HUES48 (cell line): ENCODE data around the gene EGF.
"Not testable (repeated sequence)": the region's sequence is repeated elsewhere in the genome, so short reads cannot be mapped to it uniquely, and the experiment has no call there.

Source experiments
- H3K27ac ChIP-seq: one replicate; pipeline ENCODE4 v1.7.0; 2013; ENCODE audit warnings: low read depth, low read length, inconsistent platforms
- H3K27me3 ChIP-seq: 2 replicates; pipeline ENCODE4 v1.6.1; 2013; ENCODE audit warnings: mild to moderate bottlenecking, low read length; ENCODE audit not compliant: control insufficient read depth, insufficient read depth
- H3K36me3 ChIP-seq: 2 replicates; pipeline ENCODE4 v1.6.1; 2013; ENCODE audit warnings: low read length; ENCODE audit not compliant: control insufficient read depth, insufficient read depth
- H3K4me1 ChIP-seq: 2 replicates; pipeline ENCODE4 v1.6.1; 2013; ENCODE audit warnings: mild to moderate bottlenecking, low read length; ENCODE audit not compliant: control insufficient read depth, insufficient read depth
- H3K4me3 ChIP-seq: 2 replicates; pipeline ENCODE4 v1.5.1; 2013; ENCODE audit warnings: mild to moderate bottlenecking, low read depth, low read length
- H3K9ac ChIP-seq: 2 replicates; pipeline ENCODE4 v1.6.1; 2013; ENCODE audit warnings: mild to moderate bottlenecking, low read depth, low read length, moderate library complexity
- H3K9me3 ChIP-seq: 2 replicates; pipeline ENCODE4 v1.6.1; 2013; ENCODE audit warnings: low read length; ENCODE audit not compliant: control insufficient read depth, insufficient read depth

Gene EGF

DNA sequence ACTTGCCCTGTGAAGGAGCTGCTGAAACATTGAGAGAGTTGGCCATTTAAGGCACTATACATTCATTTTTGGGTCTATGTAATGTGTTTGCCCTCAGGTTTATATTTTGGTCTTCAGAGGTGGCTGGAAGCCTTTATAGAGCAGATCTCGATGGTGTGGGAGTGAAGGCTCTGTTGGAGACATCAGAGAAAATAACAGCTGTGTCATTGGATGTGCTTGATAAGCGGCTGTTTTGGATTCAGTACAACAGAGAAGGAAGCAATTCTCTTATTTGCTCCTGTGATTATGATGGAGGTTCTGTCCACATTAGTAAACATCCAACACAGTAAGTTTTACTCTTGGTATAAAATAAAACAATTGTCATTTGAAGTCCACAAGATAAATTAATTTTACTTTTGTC lies 31.1 kb downstream of the EGF start:
- no peaks in the 10 kb centered on the region for H3K36me3 ChIP-seq
- no peaks in the 10 kb centered on the region for H3K9me3 ChIP-seq
- 0 out of 2 replicates have a peak, but pooled peaks cover 7% of the 10 kb centered on the region for H3K4me1 ChIP-seq
- no peak overlapping the region for H3K9ac ChIP-seq
- no peak overlapping the region for H3K4me3 ChIP-seq
- no peak overlapping the region for H3K27ac ChIP-seq
- no peaks in the 10 kb centered on the region for H3K27me3 ChIP-seq

GRCh38 chr4:109944591-109944990 lies 31.9 kb downstream of the EGF start:
- Histone ChIP-seq H3K9ac (no peak overlapping the region), H3K9me3 (no peaks in the 10 kb centered on the region), H3K4me1 (0 out of 2 replicates have a peak, but pooled peaks cover 7% of the 10 kb centered on the region), H3K27ac (no peak overlapping the region), H3K4me3 (no peak overlapping the region), H3K27me3 (no peaks in the 10 kb centered on the region), H3K36me3 (no peaks in the 10 kb centered on the region)

DNA sequence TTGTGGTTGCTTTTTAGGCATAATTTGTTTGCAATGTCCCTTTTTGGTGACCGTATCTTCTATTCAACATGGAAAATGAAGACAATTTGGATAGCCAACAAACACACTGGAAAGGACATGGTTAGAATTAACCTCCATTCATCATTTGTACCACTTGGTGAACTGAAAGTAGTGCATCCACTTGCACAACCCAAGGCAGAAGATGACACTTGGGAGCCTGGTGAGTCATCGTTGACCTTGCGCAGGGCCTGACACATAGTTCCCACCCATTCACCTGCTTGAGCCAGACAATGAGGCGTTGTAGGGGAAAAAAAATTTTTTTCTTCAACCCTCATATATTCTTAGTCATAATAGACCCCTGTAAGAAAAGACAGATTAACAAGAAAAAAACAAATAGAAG lies 32.4 kb downstream of the EGF start:
- 0 out of 2 replicates have a peak, but pooled peaks cover 7% of the 10 kb centered on the region for H3K4me1 ChIP-seq
- H3K27me3 ChIP-seq: no peaks in the 10 kb centered on the region
- H3K27ac ChIP-seq: no peak overlapping the region
- H3K4me3 ChIP-seq: no peak overlapping the region
- H3K36me3 ChIP-seq: no peaks in the 10 kb centered on the region
- no peaks in the 10 kb centered on the region for H3K9me3 ChIP-seq
- H3K9ac ChIP-seq: no peak overlapping the region

GRCh38 chr4:109946120-109946519 lies 33.4 kb downstream of the EGF start:
- no peaks in the 10 kb centered on the region for H3K9me3 ChIP-seq
- H3K27ac ChIP-seq: no peak overlapping the region
- H3K4me1 ChIP-seq: 0 out of 2 replicates have a peak, but pooled peaks cover 7% of the 10 kb centered on the region
- H3K27me3 ChIP-seq: no peaks in the 10 kb centered on the region
- H3K4me3 ChIP-seq: no peak overlapping the region
- H3K36me3 ChIP-seq: no peaks in the 10 kb centered on the region
- H3K9ac ChIP-seq: no peak overlapping the region

- Histone ChIP-seq H3K4me3 (no peak overlapping the region), H3K27ac (no peak overlapping the region), H3K4me1 (0 out of 2 replicates have a peak, but pooled peaks cover 7% of the 10 kb centered on the region), H3K9me3 (no peaks in the 10 kb centered on the region), H3K9ac (no peak overlapping the region), H3K27me3 (no peaks in the 10 kb centered on the region), H3K36me3 (no peaks in the 10 kb centered on the region)
These were observed 34.8 kb downstream of the EGF start for GRCh38 chr4:109947457-109947856.

DNA sequence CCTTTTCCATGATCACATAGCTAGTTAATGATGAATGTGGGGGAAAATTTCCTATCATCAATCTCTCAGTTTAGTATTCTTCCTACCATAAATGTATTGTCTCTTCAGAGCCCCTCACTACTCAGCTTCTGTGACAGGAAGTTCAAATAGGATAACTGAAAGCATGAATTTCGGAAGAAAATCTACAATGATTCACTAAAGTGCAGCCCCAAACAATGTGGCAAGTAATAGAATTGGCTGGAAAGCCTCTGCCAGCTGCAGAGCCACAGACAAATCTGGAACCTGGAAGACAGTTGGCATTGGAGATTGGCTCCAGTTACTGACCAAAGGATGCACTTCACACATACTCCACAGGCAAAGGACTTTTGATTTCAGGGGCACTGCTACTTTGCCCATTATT lies 35.2 kb downstream of the EGF start:
- H3K9ac ChIP-seq: no peak overlapping the region
- no peaks in the 10 kb centered on the region for H3K9me3 ChIP-seq
- H3K27ac ChIP-seq: no peak overlapping the region
- H3K36me3 ChIP-seq: no peaks in the 10 kb centered on the region
- H3K27me3 ChIP-seq: no peaks in the 10 kb centered on the region
- peaks cover 10% of the 10 kb centered on the region for H3K4me1 ChIP-seq
- no peak overlapping the region for H3K4me3 ChIP-seq

DNA sequence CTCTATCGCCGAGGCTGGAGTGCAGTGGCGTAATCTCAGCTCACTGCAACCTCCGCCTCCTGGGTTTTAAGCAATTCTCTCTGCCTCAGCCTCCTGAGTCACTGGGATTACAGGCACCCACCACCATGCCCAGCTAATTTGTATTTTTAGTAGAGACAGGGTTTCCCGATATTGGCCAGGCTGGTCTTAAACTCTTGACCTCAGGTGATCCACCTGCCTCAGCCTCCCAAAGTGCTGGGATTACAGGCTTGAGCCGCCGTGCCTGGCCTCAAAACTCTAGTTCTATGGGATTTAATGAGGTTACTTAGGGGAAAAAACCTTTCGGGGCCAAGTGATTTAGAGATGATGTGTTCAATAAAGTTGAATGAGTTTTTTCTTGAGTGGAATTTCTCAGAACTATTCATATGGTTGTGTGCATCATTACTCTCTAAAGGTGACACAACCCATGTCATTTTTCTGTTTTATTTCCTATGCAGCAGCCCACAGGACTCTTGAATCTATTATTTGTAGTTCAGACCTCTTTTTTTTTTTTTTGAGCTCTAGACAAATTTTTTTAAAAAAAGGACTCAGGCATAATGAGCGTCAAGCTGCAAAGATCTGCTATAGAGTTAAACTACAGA lies 36.5 kb downstream of the EGF start:
- H3K4me3 ChIP-seq, H3K27me3 ChIP-seq, H3K9me3 ChIP-seq, H3K36me3 ChIP-seq, H3K27ac ChIP-seq, H3K9ac ChIP-seq: not testable (repeated sequence)
- peaks cover 18% of the 10 kb centered on the region for H3K4me1 ChIP-seq

DNA sequence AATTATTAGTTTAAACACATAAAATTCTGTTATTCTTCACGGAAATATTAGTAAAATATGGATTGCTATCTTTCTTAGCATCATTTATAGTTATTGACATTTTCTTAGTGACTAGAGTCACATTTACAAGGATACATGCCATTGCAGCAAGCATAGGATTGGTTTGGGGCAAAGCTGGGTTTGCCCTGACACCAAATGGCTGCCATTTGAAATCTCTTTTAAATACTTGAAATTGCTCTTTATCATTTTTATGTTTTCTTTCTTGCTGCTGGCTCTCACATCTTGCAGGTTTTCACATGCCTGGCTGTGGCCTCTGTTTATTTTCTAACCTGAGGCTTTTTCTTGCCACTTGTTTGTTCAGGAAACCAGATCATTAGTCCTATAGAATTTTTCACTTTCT lies 39.9 kb downstream of the EGF start:
- H3K9me3 ChIP-seq: no peaks in the 10 kb centered on the region
- no peaks in the 10 kb centered on the region for H3K27me3 ChIP-seq
- H3K4me3 ChIP-seq: no peak overlapping the region
- peak overlapping the region; percentile 12 for H3K27ac ChIP-seq
- no peak overlapping the region for H3K9ac ChIP-seq
- no peaks in the 10 kb centered on the region for H3K36me3 ChIP-seq
- H3K4me1 ChIP-seq: peaks cover 12% of the 10 kb centered on the region

- no peaks in the 10 kb centered on the region for H3K27me3 ChIP-seq
- H3K36me3 ChIP-seq: no peaks in the 10 kb centered on the region
- H3K4me1 ChIP-seq: peaks cover 12% of the 10 kb centered on the region
- H3K27ac ChIP-seq: no peak overlapping the region
- no peak overlapping the region for H3K4me3 ChIP-seq
- H3K9me3 ChIP-seq: no peaks in the 10 kb centered on the region
- H3K9ac ChIP-seq: no peak overlapping the region
These were observed 40.9 kb downstream of the EGF start for GRCh38 chr4:109953556-109953955.

- Histone ChIP-seq H3K27ac (no peak overlapping the region), H3K9ac (no peak overlapping the region), H3K4me3 (no peak overlapping the region), H3K4me1 (peaks cover 12% of the 10 kb centered on the region), H3K27me3 (no peaks in the 10 kb centered on the region), H3K36me3 (no peaks in the 10 kb centered on the region), H3K9me3 (no peaks in the 10 kb centered on the region)
These were observed 42.5 kb downstream of the EGF start for GRCh38 chr4:109955146-109955545.

DNA sequence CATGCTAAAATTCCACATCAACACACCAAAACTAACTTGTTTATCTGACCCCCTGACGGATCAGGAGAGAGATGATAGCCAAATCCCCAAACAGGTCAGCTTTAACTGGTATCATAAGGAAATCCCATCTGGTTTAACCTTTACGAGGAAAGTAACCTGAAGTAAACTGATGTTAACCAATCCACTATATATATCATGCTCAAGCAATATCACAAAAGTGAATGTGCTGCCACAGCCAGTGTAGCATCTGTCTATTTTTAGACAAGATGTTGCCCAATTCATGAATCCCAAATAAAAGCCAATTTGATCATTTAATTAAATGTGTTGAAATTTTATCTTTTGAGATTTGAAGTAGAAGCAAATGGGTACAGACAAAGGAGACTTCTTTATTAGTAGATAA lies 44.5 kb downstream of the EGF start:
- no peaks in the 10 kb centered on the region for H3K27me3 ChIP-seq
- H3K36me3 ChIP-seq: no peaks in the 10 kb centered on the region
- no peak overlapping the region for H3K9ac ChIP-seq
- no peak overlapping the region for H3K27ac ChIP-seq
- H3K4me1 ChIP-seq: peaks cover 12% of the 10 kb centered on the region
- no peak overlapping the region for H3K4me3 ChIP-seq
- no peaks in the 10 kb centered on the region for H3K9me3 ChIP-seq
